NCI-H748 (cell line): Measurements from ENCODE around the gene CST9.

Source experiments
- DNase-seq: peaks from one replicate; lab custom pipeline; 2025; ENCODE audit not compliant: unreplicated experiment; lab: John Stamatoyannopoulos, UW

Gene CST9, protein sequence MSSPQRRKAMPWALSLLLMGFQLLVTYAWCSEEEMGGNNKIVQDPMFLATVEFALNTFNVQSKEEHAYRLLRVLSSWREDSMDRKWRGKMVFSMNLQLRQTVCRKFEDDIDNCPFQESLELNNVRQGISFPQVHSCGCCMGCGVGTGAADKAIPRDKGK

GRCh38 chr20:23605867-23606651 is at the start of gene CST9:
Gene CST9, minus strand, starts transcription at chr20:23605917. Its CDS starts 53 bp downstream, at chr20:23605864.
- DNase-seq = no peak

DNA sequence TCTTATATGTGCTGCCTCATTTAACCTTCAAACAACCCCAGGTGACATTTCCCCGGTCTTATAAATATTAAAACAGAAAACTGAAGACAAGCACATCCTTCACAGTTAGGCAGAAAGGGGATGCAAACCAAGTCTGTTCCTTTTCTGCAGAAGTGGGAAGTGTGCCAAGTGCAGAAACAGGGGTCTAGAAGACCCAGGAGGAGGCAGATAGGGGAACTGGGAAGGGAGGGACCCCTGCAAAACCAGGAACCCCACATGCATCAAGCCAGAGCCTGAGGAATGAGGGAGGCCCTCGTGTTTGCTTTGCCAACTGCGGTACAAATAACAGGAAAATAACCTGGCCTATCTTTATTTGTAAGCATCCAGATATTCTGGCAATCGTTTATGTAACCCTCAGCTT is 49.0 kb upstream of the CST9 start:
- DNase-seq = no peak

DNA sequence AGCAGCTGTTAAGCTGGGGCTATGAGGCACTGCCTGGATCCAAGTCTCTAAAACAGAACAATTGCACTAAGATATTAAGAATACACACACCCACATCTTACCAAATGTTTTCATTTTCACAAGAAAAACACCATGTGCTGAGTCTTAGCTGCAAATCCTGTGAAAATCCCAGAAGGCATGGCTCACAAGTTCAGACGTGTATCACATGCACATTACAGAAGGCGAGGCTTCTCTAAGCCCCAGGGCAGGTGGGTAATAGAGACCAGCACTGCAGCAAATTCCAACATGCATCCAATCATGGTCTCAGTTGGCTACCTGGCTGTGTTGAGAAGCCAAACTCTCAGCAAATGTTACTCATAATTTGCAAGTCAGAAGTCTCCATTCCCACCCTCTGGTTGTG is 48.3 kb upstream of the CST9 start:
- no peak for DNase-seq

DNA sequence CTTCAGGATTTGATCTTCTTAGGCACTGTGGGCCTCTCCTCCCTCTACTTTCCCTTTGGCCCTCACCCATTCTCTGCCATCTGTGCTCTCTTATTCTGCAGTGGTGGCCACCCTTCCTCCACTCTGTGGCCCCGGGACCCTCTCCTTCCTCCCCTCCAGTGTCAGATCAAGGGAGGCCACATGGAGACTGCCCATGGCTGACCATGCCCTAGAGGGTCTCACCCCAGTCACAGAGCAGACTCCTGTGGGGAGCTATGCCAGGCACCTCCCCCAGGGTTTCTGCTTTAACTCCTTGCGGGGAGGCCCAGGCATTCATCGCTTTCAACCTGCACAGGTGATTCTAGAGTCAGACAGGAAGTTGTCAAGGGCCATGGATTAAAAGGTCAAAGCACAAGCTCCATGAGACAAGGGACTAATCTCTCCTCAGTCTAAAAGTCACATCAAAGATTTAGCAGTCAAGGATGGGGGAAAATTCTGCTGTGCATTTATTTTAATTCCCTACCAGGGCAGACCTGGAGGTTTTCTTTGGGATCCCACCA is 47.8 kb upstream of the CST9 start:
- DNase-seq = no peak

- DNase-seq = no peak
Observed at GRCh38 chr20:23652926-23653325, 47.2 kb upstream of the CST9 start.

- DNase-seq = no peak
Observed at GRCh38 chr20:23652371-23652770, 46.7 kb upstream of the CST9 start.

DNA sequence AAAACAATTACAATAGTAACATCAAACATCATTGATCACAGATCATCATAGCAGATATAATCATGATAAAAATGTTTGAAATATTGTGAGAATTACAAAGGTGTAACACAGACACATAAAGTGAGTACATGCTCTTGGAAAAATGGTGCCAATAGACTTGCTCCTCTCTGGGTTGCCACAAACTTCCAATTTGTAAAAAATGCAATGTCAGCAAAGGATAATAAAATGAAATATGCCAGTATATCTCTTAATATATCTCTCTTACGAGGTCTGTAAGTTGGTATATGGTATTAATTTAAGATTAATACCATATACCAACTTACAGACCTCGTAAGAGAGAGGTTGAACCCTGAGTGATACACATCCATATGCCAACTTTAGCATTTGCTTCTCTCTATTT is 45.4 kb upstream of the CST9 start:
- DNase-seq = no peak

DNA sequence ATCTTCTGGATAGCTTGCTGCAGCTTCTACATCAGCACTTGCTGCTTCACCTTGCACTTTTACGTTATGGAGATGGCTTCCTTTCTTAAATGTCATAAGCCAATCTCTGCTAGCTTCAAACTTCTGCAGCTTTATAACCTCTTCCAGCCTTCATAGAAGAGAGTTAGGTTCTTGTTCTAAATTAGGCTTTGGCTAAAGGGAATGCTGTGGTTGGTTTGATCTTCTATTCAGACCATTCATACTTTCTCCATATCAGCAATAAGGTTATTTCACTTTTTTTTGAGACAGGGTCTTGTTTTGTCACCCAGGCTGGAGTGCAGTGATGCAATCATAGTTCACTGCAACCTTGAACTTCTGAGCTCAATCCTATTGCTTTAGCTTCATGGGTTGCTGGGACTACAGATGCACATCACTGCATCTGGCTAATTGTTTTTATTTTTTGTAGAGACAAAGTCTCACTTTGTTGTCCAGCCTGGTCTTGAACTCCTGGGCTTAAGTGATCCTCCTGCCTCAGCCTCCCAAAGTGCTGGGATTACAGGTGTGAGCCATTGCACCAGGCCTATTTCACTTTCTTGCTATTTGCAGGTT is 44.2 kb upstream of the CST9 start:
- DNase-seq = no peak

GRCh38 chr20:23649242-23649641 is 43.5 kb upstream of the CST9 start:
- no peak for DNase-seq

- DNase-seq = no peak
Observed at GRCh38 chr20:23647346-23647745, 41.6 kb upstream of the CST9 start.

GRCh38 chr20:23646106-23646873 is 40.6 kb upstream of the CST9 start:
- DNase-seq = no peak

DNA sequence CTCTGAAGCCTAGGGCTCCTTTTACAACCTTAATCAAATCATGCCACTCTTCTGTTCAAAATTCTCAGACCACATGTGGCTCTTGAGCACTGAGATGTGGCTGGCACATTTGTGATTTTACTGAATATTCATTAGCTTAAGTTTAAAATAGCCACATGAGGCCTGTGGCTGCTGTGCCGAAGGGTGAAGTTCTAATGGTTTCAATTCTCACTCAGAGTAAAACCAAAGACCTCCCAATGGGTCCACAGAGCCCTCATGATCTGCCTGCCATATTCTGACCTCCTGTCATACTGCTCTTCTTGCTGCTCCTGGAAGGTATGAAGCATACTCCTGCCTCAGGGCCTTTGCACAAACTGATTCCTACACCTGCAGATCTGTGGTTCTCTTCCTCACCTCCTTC is 39.9 kb upstream of the CST9 start:
- DNase-seq = no peak

GRCh38 chr20:23644164-23644563 is 38.4 kb upstream of the CST9 start:
- DNase-seq = no peak

- DNase-seq = no peak
Observed at GRCh38 chr20:23643659-23644058, 37.9 kb upstream of the CST9 start.

GRCh38 chr20:23641936-23642751 is 36.4 kb upstream of the CST9 start:
- no peak for DNase-seq

- no peak for DNase-seq
Observed at GRCh38 chr20:23640671-23641667, 35.3 kb upstream of the CST9 start.

DNA sequence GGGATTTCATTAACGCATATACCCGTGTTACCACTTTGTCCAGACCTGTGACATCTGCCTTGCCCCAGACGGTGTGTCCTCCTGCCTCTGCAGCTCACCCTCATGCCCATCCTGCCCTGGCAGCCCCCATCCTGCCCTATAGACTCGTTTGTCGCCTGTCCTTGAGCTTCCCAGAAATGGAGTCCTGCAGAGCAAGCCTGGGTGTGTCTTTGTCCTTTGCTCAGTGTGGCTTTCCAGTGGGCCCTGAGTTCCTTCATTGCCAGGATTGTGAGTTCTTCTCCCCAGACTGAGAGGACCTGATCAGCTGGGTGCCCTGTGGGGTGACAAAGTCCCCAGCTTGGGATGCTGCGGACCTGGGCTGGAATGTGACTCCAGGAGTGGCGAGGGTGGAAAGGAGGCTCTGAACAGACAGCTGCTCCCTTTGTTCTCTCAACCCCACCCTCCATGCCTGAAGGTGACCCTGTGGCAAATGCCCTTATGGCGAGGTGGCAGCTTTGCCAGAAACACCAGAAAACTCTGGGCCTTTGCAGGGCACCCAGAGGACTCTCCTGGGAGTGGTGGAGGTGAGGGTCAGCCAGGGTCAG is 34.4 kb upstream of the CST9 start:
- DNase-seq = no peak

DNA sequence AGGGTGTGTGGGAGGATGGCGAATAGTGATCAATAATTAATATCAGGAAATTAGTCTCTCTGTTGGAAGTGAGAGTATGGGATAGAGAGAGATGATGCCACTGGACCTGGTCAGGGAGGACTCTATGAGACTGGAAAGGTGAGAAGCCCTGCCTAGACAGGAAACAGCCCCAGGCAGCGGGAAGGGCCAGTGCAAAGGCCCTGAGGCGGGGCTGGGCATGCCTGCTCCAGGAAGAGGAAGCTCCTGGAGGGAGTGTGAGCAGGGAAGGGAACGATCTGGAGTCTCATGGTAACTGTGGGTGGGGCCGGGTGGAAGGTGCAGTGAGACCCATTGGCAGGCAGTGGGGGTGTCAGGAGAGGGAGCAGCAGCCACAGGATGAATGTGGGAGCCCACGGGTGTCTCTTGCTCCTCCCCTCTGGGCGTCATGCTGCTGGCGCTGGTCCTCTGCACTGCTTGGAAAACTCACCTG is 33.8 kb upstream of the CST9 start:
- DNase-seq = no peak

- DNase-seq = no peak
Observed at GRCh38 chr20:23638309-23638708, 32.6 kb upstream of the CST9 start.
